ENCODE data around the gene ATP6V1G1. TPM values are rescaled to one million over a fixed set of nuclear protein-coding genes. Genes with fewer than 3 reads are reported as not detected.

The ATP6V1G1 gene
- total RNA-seq, 1 donor from 2014 or later, result 123 TPM

DNA sequence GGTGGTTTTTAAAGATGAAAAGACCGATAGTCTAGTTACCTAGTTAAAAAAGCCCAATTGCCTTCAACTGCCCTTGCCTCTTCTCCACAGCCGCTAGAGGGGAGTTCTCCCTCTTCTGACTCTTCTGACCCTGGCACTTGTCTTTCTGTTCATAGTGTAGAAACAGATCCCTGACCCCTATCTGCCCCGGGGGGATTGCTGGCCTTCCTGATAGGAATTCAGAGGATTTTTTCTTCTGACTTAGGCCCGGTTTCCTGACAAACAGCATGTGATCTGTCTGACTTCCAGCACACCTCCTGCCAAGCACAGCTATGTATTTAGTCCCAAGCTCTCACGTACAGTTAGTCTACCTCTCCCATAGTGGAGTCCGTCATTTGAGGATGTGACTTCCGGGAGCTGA, 18.5 kb downstream of the ATP6V1G1 start:
- Mint-ChIP-seq H3K4me3 (ENCODE audit: unreplicated experiment) (no peak overlapping the region), H3K27ac (ENCODE audit: unreplicated experiment) (peak overlapping the region; percentile 53), H3K27me3 (ENCODE audit: unreplicated experiment) (no peaks in the 10 kb centered on the region), H3K9me3 (ENCODE audit: unreplicated experiment) (no peaks in the 10 kb centered on the region), H3K4me1 (ENCODE audit: unreplicated experiment) (peaks cover 25% of the 10 kb centered on the region), H3K36me3 (ENCODE audit: unreplicated experiment) (peaks cover 8% of the 10 kb centered on the region)
- no peak for DNase-seq (ENCODE audit: extremely low spot score, unreplicated experiment)
- no peak for TF ChIP-seq CTCF (IDR thresholded peaks at IDR 0.05)

DNA sequence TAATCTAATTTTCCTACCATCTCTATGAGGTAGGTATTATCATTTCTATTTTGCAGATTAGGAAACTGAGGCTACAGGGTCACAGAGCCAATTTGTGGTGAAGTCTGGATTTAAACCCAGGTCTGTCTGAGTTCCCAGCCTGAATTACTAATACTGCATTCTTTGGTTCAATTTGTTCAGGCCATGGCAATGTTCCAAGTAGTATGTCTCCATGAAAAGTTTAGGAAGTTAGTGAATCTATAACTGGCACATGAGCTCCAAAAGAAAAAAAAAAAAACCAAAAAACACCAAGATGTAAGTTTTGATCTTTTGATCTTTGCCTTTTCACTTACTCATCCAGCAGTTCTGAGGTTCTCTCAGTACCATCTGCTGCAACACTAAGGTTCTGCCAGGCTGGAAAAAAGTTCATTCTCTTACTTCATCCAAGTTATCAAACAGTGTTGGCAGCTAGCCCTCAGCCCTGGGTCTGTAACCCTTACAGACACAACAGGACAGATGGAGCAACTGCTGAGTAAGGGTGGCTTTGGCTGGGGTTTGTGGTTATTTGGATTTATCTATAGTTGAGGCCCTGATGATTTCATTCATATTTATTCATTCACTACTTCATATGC, 19.1 kb downstream of the ATP6V1G1 start:
- H3K9me3 Mint-ChIP-seq (ENCODE audit: unreplicated experiment), result no peaks in the 10 kb centered on the region
- no peak for TF ChIP-seq CTCF (IDR thresholded peaks at IDR 0.05)
- H3K36me3 Mint-ChIP-seq (ENCODE audit: unreplicated experiment), result peaks cover 4% of the 10 kb centered on the region
- peaks cover 25% of the 10 kb centered on the region for H3K4me1 Mint-ChIP-seq (ENCODE audit: unreplicated experiment)
- H3K27me3 Mint-ChIP-seq (ENCODE audit: unreplicated experiment), result no peaks in the 10 kb centered on the region
- H3K4me3 Mint-ChIP-seq (ENCODE audit: unreplicated experiment), result no peak overlapping the region
- no peak for DNase-seq (ENCODE audit: extremely low spot score, unreplicated experiment)
- H3K27ac Mint-ChIP-seq (ENCODE audit: unreplicated experiment), result peak overlapping the region; percentile 32

DNA sequence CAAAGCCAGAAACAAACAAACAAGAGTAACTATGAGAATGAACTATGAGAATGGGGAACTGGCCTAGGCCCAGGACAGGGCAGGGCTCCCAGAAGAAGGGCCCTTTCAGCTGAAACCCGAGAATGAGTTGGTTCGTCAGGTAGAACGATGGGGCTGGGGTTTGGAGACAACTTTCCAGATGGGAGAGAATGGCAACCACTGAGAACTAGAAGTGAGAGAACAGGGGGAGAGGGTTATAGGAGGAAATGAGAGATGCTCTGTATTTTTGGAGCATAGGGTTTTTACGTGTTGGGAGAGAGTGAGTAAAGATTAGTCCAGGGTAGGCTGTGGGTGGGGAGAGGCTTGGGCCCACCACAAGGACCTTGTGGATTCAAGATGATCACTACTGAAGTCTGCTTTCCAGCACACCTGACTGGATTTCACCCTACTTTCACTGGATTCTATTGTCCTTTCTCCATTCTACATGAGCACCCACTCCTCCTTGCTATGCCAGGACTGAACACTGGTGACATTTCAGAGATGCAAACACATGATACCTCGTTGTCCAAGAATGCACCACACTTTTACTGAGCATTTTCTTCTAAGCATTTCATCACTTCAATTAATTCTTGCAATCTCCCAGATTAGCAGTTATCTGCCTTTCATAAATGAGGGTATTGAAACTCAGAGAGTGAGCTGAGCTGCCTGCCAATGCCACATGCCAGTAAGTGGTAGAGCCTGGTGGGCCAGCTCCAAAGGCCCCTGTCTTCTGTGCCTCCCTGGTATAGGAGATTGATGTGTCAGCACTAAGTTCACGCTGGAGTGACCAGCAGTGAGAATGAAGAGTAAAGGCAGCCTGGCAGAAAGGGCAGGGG, 20.3 kb downstream of the ATP6V1G1 start:
- no peak for TF ChIP-seq CTCF (IDR thresholded peaks at IDR 0.05)
- Mint-ChIP-seq H3K27me3 (ENCODE audit: unreplicated experiment) (no peaks in the 10 kb centered on the region), H3K9me3 (ENCODE audit: unreplicated experiment) (no peaks in the 10 kb centered on the region), H3K27ac (ENCODE audit: unreplicated experiment) (no peak overlapping the region), H3K4me1 (ENCODE audit: unreplicated experiment) (peaks cover 37% of the 10 kb centered on the region), H3K36me3 (ENCODE audit: unreplicated experiment) (no peaks in the 10 kb centered on the region), H3K4me3 (ENCODE audit: unreplicated experiment) (no peak overlapping the region)
- no peak for DNase-seq (ENCODE audit: extremely low spot score, unreplicated experiment)

DNA sequence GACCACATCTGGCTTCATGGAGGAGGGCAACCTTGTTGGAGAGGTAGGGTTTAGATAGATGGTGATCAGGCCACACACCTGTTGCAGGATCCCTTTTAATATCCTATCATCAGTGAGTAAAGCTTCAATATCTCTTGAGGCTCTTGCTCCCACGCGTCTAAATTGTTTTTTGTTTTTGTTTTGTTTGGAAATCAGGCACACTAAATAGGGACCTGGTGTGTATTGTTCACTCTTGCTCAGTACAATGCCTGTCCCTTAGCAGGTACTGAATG, 20.9 kb downstream of the ATP6V1G1 start:
- no peak for DNase-seq (ENCODE audit: extremely low spot score, unreplicated experiment)
- no peak overlapping the region for H3K4me3 Mint-ChIP-seq (ENCODE audit: unreplicated experiment)
- H3K9me3 Mint-ChIP-seq (ENCODE audit: unreplicated experiment), result no peaks in the 10 kb centered on the region
- no peak overlapping the region for H3K27ac Mint-ChIP-seq (ENCODE audit: unreplicated experiment)
- TF ChIP-seq CTCF (IDR thresholded peaks at IDR 0.05), result no peak
- no peaks in the 10 kb centered on the region for H3K36me3 Mint-ChIP-seq (ENCODE audit: unreplicated experiment)
- H3K4me1 Mint-ChIP-seq (ENCODE audit: unreplicated experiment), result peaks cover 41% of the 10 kb centered on the region
- H3K27me3 Mint-ChIP-seq (ENCODE audit: unreplicated experiment), result no peaks in the 10 kb centered on the region

DNA sequence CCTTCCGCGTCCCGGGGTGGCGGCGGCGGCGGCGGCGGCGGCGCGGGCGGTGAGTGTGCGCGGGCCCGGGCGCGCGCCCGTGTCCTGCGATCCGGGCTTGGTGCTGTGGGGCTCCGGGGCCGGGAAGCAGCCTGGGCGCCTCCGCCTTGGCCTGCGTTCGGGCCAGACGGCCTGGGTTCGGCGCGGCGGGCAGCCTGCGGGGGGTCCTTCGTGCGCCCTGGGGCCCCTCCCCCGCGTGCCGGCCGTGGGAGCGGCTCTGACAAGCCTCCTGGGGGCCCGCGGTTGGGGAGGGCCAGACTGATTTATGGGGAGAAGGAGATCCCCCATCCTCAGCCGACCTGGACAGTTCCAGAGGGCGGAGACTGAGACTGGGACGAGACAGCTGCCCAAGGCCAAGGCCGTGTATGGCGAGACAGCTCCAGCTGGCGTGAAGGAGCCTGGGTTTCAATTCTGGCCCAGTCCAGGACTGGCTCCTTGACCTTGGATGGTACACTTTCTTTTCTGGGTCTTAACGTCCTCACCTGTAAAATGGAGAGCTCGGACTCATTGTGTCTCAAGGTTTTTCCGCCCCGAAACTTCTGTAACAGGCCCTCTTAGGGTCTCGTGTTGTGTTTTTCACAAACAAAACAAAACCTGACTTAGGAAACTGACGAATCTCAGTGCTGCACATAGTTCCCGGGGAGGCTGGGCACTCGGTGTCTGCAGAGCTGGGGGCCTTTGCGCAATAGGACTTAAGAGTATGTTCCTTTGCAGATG, 24.1 kb downstream of the ATP6V1G1 start:
- H3K27ac Mint-ChIP-seq (ENCODE audit: unreplicated experiment), result peak overlapping the region; percentile 85

More for the DNA sequence above, 24.1 kb downstream of the ATP6V1G1 start:
- Mint-ChIP-seq H3K4me1 (ENCODE audit: unreplicated experiment) (peaks cover 36% of the 10 kb centered on the region), H3K9me3 (ENCODE audit: unreplicated experiment) (no peaks in the 10 kb centered on the region), H3K27me3 (ENCODE audit: unreplicated experiment) (no peaks in the 10 kb centered on the region), H3K36me3 (ENCODE audit: unreplicated experiment) (peaks cover 2% of the 10 kb centered on the region), H3K4me3 (ENCODE audit: unreplicated experiment) (peak overlapping the region; percentile 76)
- DNase-seq (ENCODE audit: extremely low spot score, unreplicated experiment), result peak; percentile 87
- no peak for TF ChIP-seq CTCF (IDR thresholded peaks at IDR 0.05)
